Hepatocyte (in vitro differentiated cells): ENCODE data around the gene TNFAIP8L3. TPM values are rescaled to one million over a fixed set of nuclear protein-coding genes. Genes with fewer than 3 reads are reported as not detected.

Source experiments
- DNase-seq: peaks from one replicate; pipeline ENCODE4 v3.0.0-alpha.2; 2016; ENCODE audit warnings: low spot score
- H2AFZ ChIP-seq: fragments of 200-600 bp; sonication (generic); 2 replicates; pipeline ENCODE4 v1.6.0; 2016; ENCODE audit warnings: antibody characterized with exemption, mild to moderate bottlenecking
- H3K27ac ChIP-seq: fragments of 200-600 bp; sonication (generic); 2 replicates; pipeline ENCODE4 v1.5.1; 2016; ENCODE audit warnings: mild to moderate bottlenecking
- H3K27me3 ChIP-seq: fragments of 200-600 bp; sonication (generic); 2 replicates; pipeline ENCODE4 v1.6.1; 2016
- H3K36me3 ChIP-seq: fragments of 200-600 bp; sonication (generic); replicated peaks from 2 replicates; pipeline ENCODE4 v1.5.1; 2016; ENCODE audit warnings: low read depth; ENCODE audit not compliant: insufficient read depth
- H3K4me1 ChIP-seq: fragments of 200-600 bp; sonication (generic); 2 replicates; pipeline ENCODE4 v1.5.1; 2016; ENCODE audit warnings: mild to moderate bottlenecking, moderate library complexity; ENCODE audit not compliant: insufficient read depth
- H3K4me2 ChIP-seq: fragments of 200-600 bp; sonication (generic); 2 replicates; pipeline ENCODE4 v1.6.0; 2016
- H3K4me3 ChIP-seq: fragments of 200-600 bp; sonication (generic); 2 replicates; pipeline ENCODE4 v1.5.1; 2016; ENCODE audit warnings: mild to moderate bottlenecking
- H3K79me2 ChIP-seq: fragments of 200-600 bp; sonication (generic); 2 replicates; pipeline ENCODE4 v1.6.0; 2017; ENCODE audit warnings: mild to moderate bottlenecking
- H3K9me2 ChIP-seq: fragments of 200-600 bp; sonication (generic); replicated peaks from 2 replicates; pipeline ENCODE4 v1.6.0; 2017; ENCODE audit warnings: mild to moderate bottlenecking; ENCODE audit not compliant: insufficient read depth
- H3K9me3 ChIP-seq: fragments of 200-600 bp; sonication (generic); 2 replicates; pipeline ENCODE4 v1.5.1; 2016; ENCODE audit warnings: low read depth, mild to moderate bottlenecking
- H4K20me1 ChIP-seq: fragments of 200-600 bp; sonication (generic); 2 replicates; pipeline ENCODE4 v1.6.0; 2016; ENCODE audit warnings: mild to moderate bottlenecking; ENCODE audit not compliant: insufficient read depth, poor library complexity, severe bottlenecking
- EZH2 ChIP-seq: fragments of 200-600 bp; sonication (generic); IDR thresholded peaks from 2 replicates; pipeline ENCODE4 v1.6.1; 2016; ENCODE audit warnings: antibody characterized with exemption, mild to moderate bottlenecking, borderline replicate concordance
- EZH2phosphoT487 ChIP-seq: fragments of 200-600 bp; sonication (generic); IDR thresholded peaks from one replicate; pipeline ENCODE4 v1.6.1; 2018; ENCODE audit warnings: antibody characterized with exemption, mild to moderate bottlenecking, low read depth, moderate library complexity; ENCODE audit not compliant: unreplicated experiment, severe bottlenecking
- WGBS: methylation state at CpG from one replicate; pipeline ENCODE4 v1.1.6; 2016; ENCODE audit warnings: low lambda C conversion rate; ENCODE audit errors: missing lambda C conversion rate; 5-methylcytosine and 5-hydroxymethylcytosine counted together
- polyA plus RNA-seq: library from polyadenylated mRNA; unstranded; fragments of >200 nt; fragmentation: Nextera tagmentation; extraction: Ambion mirVana; gene quantifications from 2 replicates; pipeline ENCODE4 v1.2.1, GENCODE V29; 2016
- total RNA-seq: library from RNA; depleted of rRNA; stranded (reverse); fragments of >200 nt; gene quantifications from 2 replicates; pipeline ENCODE4 v1.2.3, GENCODE V29; 2014
- TF ChIP-seq, protein P1 (sequence below): fragments of 200-600 bp; sonication (generic); IDR thresholded peaks from 2 replicates; pipeline ENCODE4 v1.5.1; 2016; ENCODE audit warnings: antibody characterized with exemption, mild to moderate bottlenecking; ENCODE audit not compliant: poor library complexity

The TNFAIP8L3 gene
- total and polyA plus RNA-seq, 2 experiments from 2014 or later = 2.4 to 3.4 TPM

DNA sequence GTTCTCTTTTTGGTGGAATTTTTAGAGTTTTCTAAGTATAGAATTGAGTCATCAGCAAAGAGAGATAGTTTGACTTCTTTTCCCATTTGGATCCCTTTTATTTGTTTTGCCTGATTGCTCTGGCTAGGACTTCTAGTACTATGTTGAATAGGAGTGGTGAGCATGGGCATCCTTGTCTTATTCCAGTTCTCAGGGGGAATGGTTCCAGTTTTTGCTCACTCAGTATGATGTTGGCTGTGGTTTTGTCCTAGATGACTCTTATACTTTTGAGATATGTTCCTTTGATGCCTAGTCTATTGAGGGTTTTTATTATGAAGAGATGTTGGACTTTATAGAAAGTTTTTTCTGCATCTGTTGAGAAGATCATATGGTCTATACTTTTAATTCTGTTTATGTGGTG is 72.5 kb downstream of the TNFAIP8L3 start:
- no peak for DNase-seq
- Histone ChIP-seq H3K79me2 (no peaks in the 10 kb centered on the region), H3K4me3 (no peak overlapping the region), H3K27ac (no peak overlapping the region), H3K4me2 (no peak overlapping the region), H3K9me3 (peaks cover 8% of the 10 kb centered on the region), H2AFZ (no peak overlapping the region), H3K9me2 (no peaks in the 10 kb centered on the region), H3K27me3 (no peaks in the 10 kb centered on the region), H3K4me1 (no peaks in the 10 kb centered on the region), H4K20me1 (no peaks in the 10 kb centered on the region), H3K36me3 (no peaks in the 10 kb centered on the region)
- no peak for TF ChIP-seq EZH2phosphoT487
- TF ChIP-seq EZH2 = no peak
- TF ChIP-seq, protein P1, sequence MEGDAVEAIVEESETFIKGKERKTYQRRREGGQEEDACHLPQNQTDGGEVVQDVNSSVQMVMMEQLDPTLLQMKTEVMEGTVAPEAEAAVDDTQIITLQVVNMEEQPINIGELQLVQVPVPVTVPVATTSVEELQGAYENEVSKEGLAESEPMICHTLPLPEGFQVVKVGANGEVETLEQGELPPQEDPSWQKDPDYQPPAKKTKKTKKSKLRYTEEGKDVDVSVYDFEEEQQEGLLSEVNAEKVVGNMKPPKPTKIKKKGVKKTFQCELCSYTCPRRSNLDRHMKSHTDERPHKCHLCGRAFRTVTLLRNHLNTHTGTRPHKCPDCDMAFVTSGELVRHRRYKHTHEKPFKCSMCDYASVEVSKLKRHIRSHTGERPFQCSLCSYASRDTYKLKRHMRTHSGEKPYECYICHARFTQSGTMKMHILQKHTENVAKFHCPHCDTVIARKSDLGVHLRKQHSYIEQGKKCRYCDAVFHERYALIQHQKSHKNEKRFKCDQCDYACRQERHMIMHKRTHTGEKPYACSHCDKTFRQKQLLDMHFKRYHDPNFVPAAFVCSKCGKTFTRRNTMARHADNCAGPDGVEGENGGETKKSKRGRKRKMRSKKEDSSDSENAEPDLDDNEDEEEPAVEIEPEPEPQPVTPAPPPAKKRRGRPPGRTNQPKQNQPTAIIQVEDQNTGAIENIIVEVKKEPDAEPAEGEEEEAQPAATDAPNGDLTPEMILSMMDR = no peak

DNA sequence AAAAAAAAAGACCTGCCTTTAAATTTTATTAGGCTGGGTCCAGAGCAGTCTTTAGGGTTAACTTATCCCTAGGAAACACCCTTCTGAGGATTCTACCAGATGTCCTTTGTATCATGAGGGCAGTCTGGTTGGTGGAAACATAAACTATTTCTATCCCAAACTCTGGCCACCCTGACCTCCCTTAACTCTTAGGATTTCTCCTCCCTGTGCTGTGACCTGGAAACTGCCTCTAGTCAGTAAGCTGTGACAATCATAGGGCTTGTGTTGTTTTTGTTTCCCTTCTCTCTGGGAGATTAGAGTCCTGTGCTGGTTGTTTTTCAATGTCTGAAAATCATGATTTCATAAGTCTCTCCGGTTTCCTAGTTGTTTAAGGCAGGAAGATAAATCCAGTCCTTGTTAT is 78.1 kb downstream of the TNFAIP8L3 start:
- no peak overlapping the region for H3K27ac ChIP-seq
- H4K20me1 ChIP-seq = no peaks in the 10 kb centered on the region
- H3K4me2 ChIP-seq = no peak overlapping the region
- no peak for TF ChIP-seq EZH2phosphoT487
- TF ChIP-seq, protein P1 = no peak
- TF ChIP-seq EZH2 = no peak
- no peaks in the 10 kb centered on the region for H3K27me3 ChIP-seq
- no peak overlapping the region for H2AFZ ChIP-seq
- no peak overlapping the region for H3K4me3 ChIP-seq
- H3K9me2 ChIP-seq = no peaks in the 10 kb centered on the region
- no peaks in the 10 kb centered on the region for H3K4me1 ChIP-seq
- no peaks in the 10 kb centered on the region for H3K36me3 ChIP-seq
- H3K9me3 ChIP-seq = peaks cover 8% of the 10 kb centered on the region
- 87% methylated on average over 1 of the region's 1 CpG for WGBS
- no peak for DNase-seq
- no peaks in the 10 kb centered on the region for H3K79me2 ChIP-seq

- H2AFZ ChIP-seq = no peak overlapping the region
- no peaks in the 10 kb centered on the region for H3K4me1 ChIP-seq
- H3K79me2 ChIP-seq = no peaks in the 10 kb centered on the region
- no peak overlapping the region for H3K4me3 ChIP-seq
- H3K27me3 ChIP-seq = no peaks in the 10 kb centered on the region
- TF ChIP-seq EZH2 = no peak
- TF ChIP-seq, protein P1 = no peak
- TF ChIP-seq EZH2phosphoT487 = no peak
- H3K9me2 ChIP-seq = no peaks in the 10 kb centered on the region
- H3K4me2 ChIP-seq = no peak overlapping the region
- no peaks in the 10 kb centered on the region for H4K20me1 ChIP-seq
- no peak for DNase-seq
- no peak overlapping the region for H3K27ac ChIP-seq
- H3K36me3 ChIP-seq = no peaks in the 10 kb centered on the region
- H3K9me3 ChIP-seq = no peaks in the 10 kb centered on the region
- WGBS = 86% methylated on average over 1 of the region's 1 CpG
These were observed 83.5 kb downstream of the TNFAIP8L3 start for GRCh38 chr15:51011212-51011611.

GRCh38 chr15:51007131-51007666 is 87.5 kb downstream of the TNFAIP8L3 start:
- H3K36me3 ChIP-seq = no peaks in the 10 kb centered on the region

More at GRCh38 chr15:51007131-51007666, 87.5 kb downstream of the TNFAIP8L3 start:
- TF ChIP-seq EZH2phosphoT487 (no peak), EZH2 (no peak)
- TF ChIP-seq, protein P1 = no peak
- Histone ChIP-seq H3K9me2 (no peaks in the 10 kb centered on the region), H3K79me2 (no peaks in the 10 kb centered on the region), H3K4me1 (no peaks in the 10 kb centered on the region), H3K4me2 (no peak overlapping the region), H3K9me3 (no peaks in the 10 kb centered on the region), H3K27ac (no peak overlapping the region), H3K27me3 (no peaks in the 10 kb centered on the region), H4K20me1 (no peaks in the 10 kb centered on the region), H2AFZ (no peak overlapping the region), H3K4me3 (no peak overlapping the region)
- DNase-seq = no peak
- WGBS = 94% methylated on average over 4 of the region's 4 CpGs
